SH-SY5Y (cell line): Measurements from ENCODE around the gene CCAR1.

Experiments used
- GATA2 ChIP-seq: IDR thresholded peaks from 2 replicates; pipeline ENCODE4 v1.6.1; 2011; ENCODE audit warnings: mild to moderate bottlenecking, low read depth, low read length
- GATA3 ChIP-seq: IDR thresholded peaks from 2 replicates; pipeline ENCODE4 v1.6.1; 2011; ENCODE audit warnings: low read depth, mild to moderate bottlenecking, low read length, moderate library complexity

GRCh38 chr10:68759967-68760366, 38.9 kb downstream of the CCAR1 start:
- TF ChIP-seq GATA2 (no peak), GATA3 (no peak)
